GM12874 (cell line): Measurements from ENCODE around the gene BET1L.

ENCODE experiments used
- CTCF ChIP-seq: IDR thresholded peaks from 2 replicates; pipeline ENCODE4 v1.5.1; 2011; ENCODE audit warnings: low read depth, mild to moderate bottlenecking, control low read depth, low read length, moderate library complexity; ENCODE audit not compliant: insufficient read depth

The BET1L gene

GRCh38 chr11:250740-251299 lies 43.6 kb upstream of the BET1L start:
- peak; percentile 77 for TF ChIP-seq CTCF

GRCh38 chr11:250274-250673 lies 43.1 kb upstream of the BET1L start:
- TF ChIP-seq CTCF, result no peak

- no peak for TF ChIP-seq CTCF
Measured at GRCh38 chr11:249062-249461, 41.9 kb upstream of the BET1L start.

GRCh38 chr11:244376-244775 lies 37.2 kb upstream of the BET1L start:
- no peak for TF ChIP-seq CTCF

GRCh38 chr11:241634-242033 lies 34.4 kb upstream of the BET1L start:
- no peak for TF ChIP-seq CTCF

GRCh38 chr11:240315-240714 lies 33.1 kb upstream of the BET1L start:
- no peak for TF ChIP-seq CTCF

GRCh38 chr11:236774-237767 lies 29.9 kb upstream of the BET1L start, which contains the start of gene PSMD13:
TSS of gene PSMD13 (plus strand) at chr11:236976. CDS start at chr11:237050, 74 bp downstream.
- TF ChIP-seq CTCF, result no peak
